NCI-H748 (cell line): Measurements from ENCODE around the gene TTC28.
"Not testable (repeated sequence)": the region's sequence is repeated elsewhere in the genome, so short reads cannot be mapped to it uniquely, and the experiment has no call there.

Experiments used
- DNase-seq: peaks from one replicate; lab custom pipeline; 2025; ENCODE audit not compliant: unreplicated experiment; lab: John Stamatoyannopoulos, UW

TTC28 gene

GRCh38 chr22:28245579-28246224 lies 433.9 kb downstream of the TTC28 start:
- DNase-seq = no peak

DNA sequence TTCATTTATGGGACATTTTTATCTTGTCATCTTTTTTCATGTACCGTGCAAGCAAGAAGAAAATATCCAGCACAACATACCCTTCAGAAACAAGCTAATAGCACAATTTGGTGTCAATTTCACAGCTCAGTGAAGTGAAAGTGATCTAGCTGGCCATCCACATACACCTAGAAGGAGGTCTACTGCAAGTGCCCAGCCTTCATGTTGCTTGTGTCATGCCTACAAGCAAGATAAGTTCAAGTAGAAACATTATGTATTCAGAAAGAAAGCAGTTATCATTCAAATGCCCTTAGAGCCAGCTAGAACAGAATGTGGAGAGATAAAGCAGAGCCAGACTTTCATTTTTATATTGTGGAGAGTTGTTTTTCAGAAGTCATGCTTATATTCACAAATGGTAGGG lies 434.9 kb downstream of the TTC28 start:
- DNase-seq = no peak

DNA sequence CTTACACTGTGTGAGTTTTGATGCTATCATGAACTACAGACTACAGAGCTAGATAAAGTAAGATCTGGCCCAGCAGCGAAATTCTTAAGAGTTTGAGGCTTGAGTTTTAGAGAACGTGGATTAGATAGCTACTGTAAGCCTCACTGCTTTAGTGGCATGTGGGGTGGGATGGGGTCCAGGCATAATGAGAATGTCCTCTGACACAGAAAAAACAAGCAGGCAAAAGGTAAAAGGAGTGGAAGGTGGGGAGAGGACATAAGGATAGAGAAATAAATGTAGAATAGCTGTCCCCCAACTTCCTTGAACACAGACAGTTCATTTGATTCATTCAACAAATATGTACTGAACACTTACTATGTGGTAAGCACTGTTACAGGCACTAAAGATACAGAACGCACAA lies 436.1 kb downstream of the TTC28 start:
- DNase-seq = no peak

- DNase-seq = peak; percentile 2
These were observed 437.9 kb downstream of the TTC28 start for GRCh38 chr22:28241656-28242290.

DNA sequence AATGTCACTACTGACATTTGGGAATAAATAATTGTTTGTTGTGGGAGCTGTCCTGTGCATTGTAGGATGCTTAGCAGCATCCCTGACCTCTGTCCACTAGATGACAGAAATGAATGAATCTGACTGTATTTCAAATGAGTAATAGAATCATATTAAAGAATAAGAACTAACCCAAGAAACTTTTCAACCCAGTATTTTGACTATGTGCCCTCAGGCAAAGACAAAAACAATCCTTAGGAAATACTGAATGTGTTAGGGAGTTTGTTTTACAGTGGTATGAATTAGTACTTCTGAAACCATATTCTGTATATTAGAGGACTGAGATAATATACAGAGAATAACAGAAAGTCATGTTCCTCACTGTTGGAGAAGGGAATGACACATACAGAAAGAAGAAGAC lies 439.7 kb downstream of the TTC28 start:
- DNase-seq = no peak

- no peak for DNase-seq
These were observed 441.9 kb downstream of the TTC28 start for GRCh38 chr22:28237783-28238182.

- DNase-seq = no peak
These were observed 442.5 kb downstream of the TTC28 start for GRCh38 chr22:28237112-28237511.

DNA sequence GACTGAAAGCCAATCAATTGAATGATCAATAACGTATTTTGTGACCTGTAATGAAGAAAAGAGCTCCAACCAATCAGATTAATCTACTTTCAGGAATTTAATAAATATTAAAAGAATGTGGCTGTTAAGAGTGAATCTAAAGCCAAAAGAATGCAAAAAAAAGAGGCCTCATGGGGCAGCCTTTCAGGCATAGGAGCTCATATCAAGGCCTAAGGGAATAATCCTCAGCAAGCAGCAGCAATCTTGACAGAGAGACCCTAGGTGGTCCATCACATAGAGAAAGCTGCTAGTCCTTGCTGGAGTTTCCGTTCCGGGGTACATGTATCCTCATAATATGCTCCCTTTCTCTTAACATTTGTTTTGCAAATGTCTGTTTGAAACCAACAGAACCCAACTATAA lies 447.4 kb downstream of the TTC28 start:
- no peak for DNase-seq

DNA sequence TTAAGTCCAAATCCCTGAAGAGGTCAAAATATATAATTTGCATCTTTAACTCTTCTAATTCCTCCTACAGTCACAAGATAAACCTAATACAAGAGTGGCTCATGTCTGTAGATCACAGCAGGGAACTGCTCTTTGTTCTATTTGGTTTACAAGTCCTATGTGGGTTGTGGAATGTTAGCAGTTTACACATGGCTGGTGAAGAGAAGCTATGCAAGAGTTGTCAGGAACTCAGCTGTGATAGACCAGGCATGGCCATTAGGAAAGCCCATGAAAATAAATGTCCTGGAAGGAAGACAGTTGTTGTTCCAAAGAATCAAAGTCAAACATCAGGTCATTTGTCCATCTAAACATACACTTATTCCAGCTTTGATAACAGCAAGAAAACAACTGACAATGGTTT lies 448.2 kb downstream of the TTC28 start:
- no peak for DNase-seq

DNA sequence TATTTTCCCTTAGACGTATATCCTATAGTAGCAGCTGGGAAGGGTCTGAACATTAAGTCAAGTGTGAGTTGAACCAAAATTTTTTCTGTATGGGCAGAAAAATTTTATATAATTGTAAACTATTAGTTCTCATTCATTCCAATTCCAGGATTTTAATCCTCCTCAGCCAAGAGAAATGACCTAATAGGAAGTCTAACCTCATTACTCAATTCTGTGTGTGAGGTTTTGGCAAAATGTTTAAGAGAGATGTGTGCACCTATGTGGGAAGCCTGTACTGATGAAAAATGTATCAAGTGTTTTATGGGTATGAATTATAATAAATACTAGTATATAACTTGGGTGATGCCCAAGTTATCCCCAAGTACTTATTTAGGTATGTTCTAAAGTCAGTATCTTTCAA lies 449.0 kb downstream of the TTC28 start:
- DNase-seq = no peak

DNA sequence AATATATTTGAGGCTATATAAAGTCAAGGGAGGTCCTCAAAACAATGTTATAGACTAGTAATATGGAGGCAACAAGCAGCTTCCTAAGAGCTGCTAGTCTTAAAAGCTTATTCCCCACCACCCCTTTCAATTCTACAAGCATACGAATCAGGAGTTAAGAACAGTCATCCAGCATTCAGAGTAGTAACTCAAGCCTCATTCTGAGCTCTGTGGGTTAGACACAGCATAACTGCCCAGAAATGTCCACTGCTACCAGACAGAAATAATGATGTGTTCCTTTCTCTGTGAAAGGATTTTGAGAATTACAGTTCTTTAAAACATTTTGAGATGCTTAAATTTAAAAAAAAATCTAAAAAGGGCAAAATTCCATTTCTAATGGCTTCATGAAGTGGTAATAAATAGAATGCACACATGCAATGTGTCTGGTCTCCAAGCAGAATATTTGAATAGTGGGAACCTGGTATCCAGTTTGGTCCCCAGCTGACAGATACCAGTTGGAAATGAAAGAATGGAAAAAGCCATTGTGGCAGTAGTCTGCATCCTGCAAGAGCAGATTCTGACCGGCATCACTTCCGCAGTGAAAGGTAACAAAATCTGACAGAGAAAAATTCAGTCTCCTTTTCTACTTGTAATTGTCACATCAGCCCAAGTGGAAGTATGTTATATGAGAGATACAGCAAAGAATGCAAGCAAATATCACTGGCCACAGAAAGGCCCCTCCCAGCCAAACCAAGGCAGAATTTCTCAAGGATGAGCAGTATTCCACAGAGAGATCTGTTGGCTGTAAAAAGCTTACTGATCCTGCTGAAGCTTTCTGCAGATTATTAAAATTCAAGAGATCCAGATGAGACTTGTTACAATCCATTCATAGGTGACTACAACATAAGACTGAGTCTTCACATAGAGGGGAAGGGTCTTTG lies 449.8 kb downstream of the TTC28 start:
- no peak for DNase-seq

GRCh38 chr22:28223826-28224225 lies 455.8 kb downstream of the TTC28 start:
- no peak for DNase-seq

- no peak for DNase-seq
These were observed 456.5 kb downstream of the TTC28 start for GRCh38 chr22:28222976-28223745.

GRCh38 chr22:28222571-28222970 lies 457.1 kb downstream of the TTC28 start:
- no peak for DNase-seq

DNA sequence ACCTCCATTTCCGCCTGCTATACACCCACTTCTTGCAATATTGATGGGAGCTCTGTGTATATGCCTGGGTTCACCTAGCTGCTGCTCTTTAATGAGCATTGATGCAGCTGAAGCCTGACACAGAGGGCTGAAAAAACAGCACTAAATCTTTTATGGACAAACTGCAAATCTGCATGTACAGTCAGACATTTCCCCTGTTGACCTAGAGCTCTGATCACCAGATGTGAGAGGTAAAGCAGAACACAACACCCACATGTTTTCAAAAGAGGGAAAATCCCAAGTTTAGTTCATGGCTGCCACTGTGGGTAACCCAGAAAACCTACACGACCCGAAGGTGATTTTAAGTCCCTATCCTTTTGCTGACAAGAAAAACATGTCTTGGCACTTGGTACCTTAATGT lies 457.6 kb downstream of the TTC28 start:
- DNase-seq = no peak

DNA sequence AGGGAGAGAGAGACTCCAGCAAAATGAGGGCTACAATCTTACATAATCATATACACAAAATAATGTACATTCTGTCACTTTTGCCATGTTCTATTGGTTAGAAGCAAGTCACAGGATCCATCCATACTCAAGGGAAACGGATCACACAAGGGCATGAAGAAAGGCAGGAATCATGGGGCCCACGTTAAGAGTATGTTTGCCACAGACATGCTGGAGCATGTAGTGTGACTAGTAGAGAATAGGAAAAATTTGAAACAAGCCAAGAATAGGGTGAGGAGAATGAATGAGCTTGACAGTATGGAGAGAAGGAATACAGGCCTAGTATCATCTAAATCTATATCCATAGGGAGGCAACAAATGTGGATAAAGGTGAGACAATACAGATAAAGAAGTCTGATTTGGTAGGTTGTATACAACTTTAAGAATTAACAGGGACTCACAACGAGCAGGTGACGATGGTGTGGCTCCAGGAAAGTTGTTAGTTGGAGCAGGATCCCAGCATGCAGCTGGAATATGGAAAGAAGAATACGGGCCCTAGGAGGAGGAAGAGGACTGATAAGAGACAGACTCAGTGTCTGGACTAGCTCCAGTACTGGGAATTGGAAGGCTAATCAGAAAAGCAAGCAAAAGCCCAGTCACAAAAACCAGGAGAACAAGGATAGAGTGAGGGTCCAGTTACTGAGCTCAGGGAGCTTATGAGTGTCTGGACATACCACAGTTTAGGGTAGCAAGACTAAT lies 458.8 kb downstream of the TTC28 start:
- no peak for DNase-seq

DNA sequence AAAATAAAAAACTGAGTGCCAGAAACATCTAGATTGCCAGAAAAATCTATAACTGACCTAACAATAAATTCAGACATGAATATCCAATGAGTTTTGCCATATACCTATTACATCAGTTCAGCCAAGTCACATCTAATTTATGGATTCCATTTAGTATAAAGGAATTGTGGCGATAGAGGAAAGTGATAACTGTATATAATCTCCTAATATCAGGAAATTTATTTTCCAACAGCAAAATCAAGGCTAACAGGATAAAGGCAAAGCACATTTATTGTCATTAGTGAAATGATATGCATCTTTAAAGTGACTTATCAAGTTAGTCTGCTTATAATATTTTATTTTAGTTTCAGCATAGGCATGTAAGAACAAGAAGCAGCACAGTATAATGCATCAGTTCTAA lies 462.4 kb downstream of the TTC28 start:
- DNase-seq = no peak

DNA sequence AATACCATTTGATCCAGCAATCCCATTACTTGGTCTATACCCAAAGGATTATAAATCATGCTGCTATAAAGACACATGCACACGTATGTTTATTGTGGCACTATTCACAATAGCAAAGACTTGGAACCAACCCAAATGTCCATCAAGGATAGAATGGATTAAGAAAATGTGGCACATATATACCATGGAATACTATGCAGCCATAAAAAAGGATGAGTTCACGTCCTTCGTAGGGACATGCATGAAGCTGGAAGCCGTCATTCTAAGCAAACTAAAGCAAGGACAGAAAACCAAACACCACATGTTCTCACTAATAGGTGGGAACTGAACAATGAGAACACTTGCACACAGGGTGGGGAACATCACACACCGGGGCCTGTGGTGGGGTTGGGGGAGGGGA lies 464.9 kb downstream of the TTC28 start:
- not testable (repeated sequence) for DNase-seq

- not testable (repeated sequence) for DNase-seq
These were observed 470.2 kb downstream of the TTC28 start for GRCh38 chr22:28209457-28209856.

GRCh38 chr22:28208787-28209186 lies 470.9 kb downstream of the TTC28 start:
- DNase-seq = no peak

- DNase-seq = no peak
These were observed 471.6 kb downstream of the TTC28 start for GRCh38 chr22:28208036-28208435.
